ENCODE results near the gene C15orf61. TPM values are rescaled to one million over a fixed set of nuclear protein-coding genes. Genes with fewer than 3 reads are reported as not detected.

C15orf61 gene
- total and polyA plus RNA-seq, 10 donors = 0.87 to 10.0 (median 3.4) TPM

- DNase-seq = no peak
- no peaks in the 10 kb centered on the region for H3K4me1 ChIP-seq
- no peaks in the 10 kb centered on the region for H3K27me3 ChIP-seq (replicated peaks in 1 of 7)
- H3K36me3 ChIP-seq = peaks cover 0 to 27% (median 2%) of the 10 kb centered on the region in 6 donors
- TF ChIP-seq CTCF (IDR thresholded peaks at IDR 0.05 in 8 of 11, conservative IDR thresholded peaks at IDR 0.05 in 3 of 11) (no peak), POLR2A (IDR thresholded peaks at IDR 0.05) (no peak), POLR2AphosphoS5 (IDR thresholded peaks at IDR 0.05) (no peak)
- 64 to 85% (median 78%) methylated on average over 3 of the region's 3 CpGs for WGBS, 5 donors
- intact Hi-C loops (cut with DNase I; ENCODE audit: low total_unique reads) = no loop called here
- no peak overlapping the region for H3K4me3 ChIP-seq
- no peak overlapping the region for H3K27ac ChIP-seq
- H3K9me3 ChIP-seq = no peaks in the 10 kb centered on the region
Measured at GRCh38 chr15:67531379-67531914, 10.5 kb downstream of the C15orf61 start.

- 86 to 94% (median 89%) methylated on average over 1 of the region's 1 CpG for WGBS, 5 donors
- intact Hi-C loops (cut with DNase I; ENCODE audit: low total_unique reads) = no loop called here
- Histone ChIP-seq H3K9me3 (no peaks in the 10 kb centered on the region), H3K4me1 (no peaks in the 10 kb centered on the region), H3K36me3 (peaks cover 0 to 6% (median 0%) of the 10 kb centered on the region in 6 donors), H3K4me3 (no peak overlapping the region), H3K27me3 (replicated peaks in 1 of 7) (no peaks in the 10 kb centered on the region), H3K27ac (no peak overlapping the region)
- no peak for DNase-seq
- TF ChIP-seq CTCF (IDR thresholded peaks at IDR 0.05 in 8 of 11, conservative IDR thresholded peaks at IDR 0.05 in 3 of 11) (no peak), POLR2AphosphoS5 (IDR thresholded peaks at IDR 0.05) (no peak), POLR2A (IDR thresholded peaks at IDR 0.05) (no peak)
Measured at GRCh38 chr15:67533873-67534272, 12.9 kb downstream of the C15orf61 start.

- peaks cover 0 to 5% (median 0%) of the 10 kb centered on the region in 6 donors for H3K36me3 ChIP-seq
- no peaks in the 10 kb centered on the region for H3K9me3 ChIP-seq
- 84 to 96% (median 89%) methylated on average over 1 of the region's 1 CpG for WGBS, 5 donors
- H3K4me3 ChIP-seq = no peak overlapping the region
- no peak for DNase-seq
- intact Hi-C loops (cut with DNase I; ENCODE audit: low total_unique reads) = no loop called here
- TF ChIP-seq CTCF (IDR thresholded peaks at IDR 0.05 in 8 of 11, conservative IDR thresholded peaks at IDR 0.05 in 3 of 11) (no peak), POLR2AphosphoS5 (IDR thresholded peaks at IDR 0.05) (no peak), POLR2A (IDR thresholded peaks at IDR 0.05) (no peak)
- H3K4me1 ChIP-seq = peaks cover 0 to 5% (median 3%) of the 10 kb centered on the region in 6 donors
- no peak overlapping the region for H3K27ac ChIP-seq
- H3K27me3 ChIP-seq (replicated peaks in 1 of 7) = no peaks in the 10 kb centered on the region
Measured at GRCh38 chr15:67534360-67534759, 13.4 kb downstream of the C15orf61 start.

- H3K4me1 ChIP-seq = peaks cover 11 to 25% (median 22%) of the 10 kb centered on the region in 6 donors
- H3K27ac ChIP-seq = no peak overlapping the region
- no peaks in the 10 kb centered on the region for H3K9me3 ChIP-seq
- no peaks in the 10 kb centered on the region for H3K36me3 ChIP-seq
- intact Hi-C loops (cut with DNase I; ENCODE audit: low total_unique reads) = no loop called here
- no peaks in the 10 kb centered on the region for H3K27me3 ChIP-seq (replicated peaks in 1 of 7)
- DNase-seq = no peak
- no peak for TF ChIP-seq POLR2A (IDR thresholded peaks at IDR 0.05)
- TF ChIP-seq POLR2AphosphoS5 (IDR thresholded peaks at IDR 0.05) = no peak
- no peak for TF ChIP-seq CTCF (IDR thresholded peaks at IDR 0.05 in 8 of 11, conservative IDR thresholded peaks at IDR 0.05 in 3 of 11)
- WGBS, 5 donors = 95 to 100% (median 98%) methylated on average over 1 of the region's 1 CpG
- no peak overlapping the region for H3K4me3 ChIP-seq
Measured at GRCh38 chr15:67537771-67538170, 16.8 kb downstream of the C15orf61 start.

All from spleen (tissue), 11 donors.